ENCODE results near the gene ATP23.

The ATP23 gene

GRCh38 chr12:57984629-57985151, 43.3 kb downstream of the ATP23 start:
- DNase-seq = no peak

GRCh38 chr12:57985685-57986084, 44.3 kb downstream of the ATP23 start:
- no peak for DNase-seq

GRCh38 chr12:57989838-57990237, 48.5 kb downstream of the ATP23 start:
- DNase-seq = no peak

- no peak for DNase-seq
These were observed 49.0 kb downstream of the ATP23 start for GRCh38 chr12:57990241-57990883.

- no peak for DNase-seq
These were observed 50.6 kb downstream of the ATP23 start for GRCh38 chr12:57992001-57992400.

GRCh38 chr12:57993030-57993429, 51.7 kb downstream of the ATP23 start:
- DNase-seq = no peak

GRCh38 chr12:57993834-57994233, 52.5 kb downstream of the ATP23 start:
- no peak for DNase-seq

GRCh38 chr12:57996520-57996919, 55.2 kb downstream of the ATP23 start:
- DNase-seq = no peak

GRCh38 chr12:57998251-57998650, 56.9 kb downstream of the ATP23 start:
- DNase-seq = no peak

GRCh38 chr12:58000499-58000898, 59.1 kb downstream of the ATP23 start:
- no peak for DNase-seq

GRCh38 chr12:58007875-58008274, 66.5 kb downstream of the ATP23 start:
- DNase-seq = no peak

GRCh38 chr12:58008634-58009033, 67.3 kb downstream of the ATP23 start:
- no peak for DNase-seq
